GM19452 (cell line): ENCODE results near the gene P2RX7.
A peak's percentile ranks its signal among the peaks of the same experiment; 100 is the strongest.
"Not testable (repeated sequence)": the region's sequence is repeated elsewhere in the genome, so short reads cannot be mapped to it uniquely, and the experiment has no call there.

Experiments used
- ATAC-seq: cut with Tn5 transposase; IDR thresholded peaks from one replicate; pipeline ENCODE4 v1.9.1; 2021; ENCODE audit not compliant: unreplicated experiment

The P2RX7 gene

GRCh38 chr12:121202407-121203355 lies 70.0 kb downstream of the P2RX7 start:
- no peak for ATAC-seq

DNA sequence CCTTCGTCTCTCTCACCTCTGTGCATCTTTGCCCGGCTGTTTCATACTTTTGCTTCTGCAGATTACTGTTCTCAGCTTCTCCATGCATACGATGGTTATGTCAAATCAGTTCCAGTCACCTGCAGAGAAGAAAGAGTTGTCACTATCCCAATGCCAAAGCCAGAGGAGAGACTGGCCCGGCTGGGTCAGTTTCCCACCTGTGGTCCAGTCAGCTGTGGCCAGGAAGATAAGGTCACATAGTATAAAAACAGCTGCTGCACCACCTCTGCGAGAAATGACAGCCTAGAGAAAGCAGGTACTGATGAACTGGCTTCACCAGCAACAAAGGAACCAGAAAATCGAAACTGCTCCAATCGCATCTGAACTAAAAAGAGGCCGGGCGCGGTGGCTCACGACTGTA lies 70.8 kb downstream of the P2RX7 start:
- ATAC-seq: no peak

DNA sequence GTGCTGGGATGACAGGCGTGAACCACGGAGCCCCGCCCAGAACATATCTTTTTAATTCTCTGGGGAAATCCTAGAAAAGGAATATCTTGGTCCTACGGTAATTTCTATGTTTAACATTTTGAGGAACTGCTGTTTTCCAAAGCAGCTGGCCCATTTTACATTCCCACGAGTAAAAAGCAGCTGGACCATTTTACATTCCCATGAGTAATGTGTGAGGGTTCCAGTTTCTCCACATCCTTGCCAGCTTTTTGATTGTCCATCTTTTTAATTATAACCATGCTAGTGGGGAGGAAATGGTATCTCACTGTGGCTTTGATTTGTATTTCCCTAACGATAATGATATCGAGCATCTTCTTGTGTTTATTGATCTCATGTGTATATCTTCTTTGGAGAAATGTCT lies 72.8 kb downstream of the P2RX7 start:
- no peak for ATAC-seq

DNA sequence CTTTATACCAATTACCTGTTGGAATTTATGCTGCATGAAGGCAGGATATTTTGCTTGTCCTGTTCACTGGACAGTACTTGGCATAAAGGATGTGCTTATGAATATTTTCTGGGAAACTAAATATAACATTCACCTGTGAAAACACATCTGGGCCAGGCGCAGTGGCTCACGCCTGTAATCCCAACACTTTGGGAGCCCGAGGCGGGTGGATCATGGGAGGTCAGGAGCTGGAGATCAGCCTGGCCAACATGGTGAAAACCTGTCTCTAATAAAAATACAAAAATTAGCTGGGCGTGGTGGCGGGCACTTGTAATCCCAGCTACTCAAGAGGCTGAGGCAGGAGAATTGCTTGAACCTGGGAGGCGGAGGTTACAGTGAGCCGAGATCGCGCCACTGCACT lies 75.9 kb downstream of the P2RX7 start:
- ATAC-seq: not testable (repeated sequence)

- no peak for ATAC-seq
Measured at GRCh38 chr12:121209221-121209620, 76.5 kb downstream of the P2RX7 start.

DNA sequence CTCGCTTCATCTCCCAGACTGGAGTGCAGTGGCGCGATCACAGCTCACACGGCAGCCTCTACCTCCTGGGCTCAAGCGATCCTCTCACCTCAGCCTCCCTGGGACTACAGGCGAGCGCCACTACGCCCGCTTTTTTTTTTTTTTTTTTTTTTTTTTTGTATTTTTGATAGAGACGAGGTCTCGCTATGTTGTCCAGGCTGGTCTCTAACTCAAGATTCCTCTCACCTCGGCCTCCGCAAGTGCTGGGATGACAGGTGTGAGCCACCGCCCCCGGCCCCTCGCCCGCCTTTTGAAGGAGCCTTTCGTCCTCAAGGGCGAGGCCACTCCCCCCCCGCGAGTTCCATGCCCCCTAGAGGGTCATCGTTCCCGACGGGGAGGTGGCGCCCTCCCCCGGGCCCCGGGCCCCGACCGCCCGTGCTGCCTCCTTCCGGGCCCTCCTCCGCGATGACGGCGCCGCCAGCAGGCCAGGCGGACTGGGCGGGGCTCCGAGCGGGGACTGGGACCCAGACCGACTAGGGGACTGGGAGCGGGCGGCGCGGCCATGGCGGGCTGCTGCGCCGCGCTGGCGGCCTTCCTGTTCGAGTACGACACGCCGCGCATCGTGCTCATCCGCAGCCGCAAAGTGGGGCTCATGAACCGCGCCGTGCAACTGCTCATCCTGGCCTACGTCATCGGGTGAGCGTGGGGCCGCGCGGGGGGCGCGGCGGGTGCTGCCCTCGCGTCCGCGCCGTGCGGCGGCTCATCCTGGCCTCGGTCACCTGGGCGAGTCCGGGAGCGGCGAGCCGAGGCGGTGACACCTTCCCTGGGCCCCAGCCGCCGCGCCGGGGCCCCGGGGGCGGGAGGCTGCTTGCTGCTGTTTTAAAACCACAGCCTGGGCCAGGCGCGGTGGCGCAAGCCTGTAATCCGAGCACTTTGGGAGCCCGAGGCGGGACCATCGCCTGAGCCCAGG lies 77.2 kb downstream of the P2RX7 start, which contains the start of gene P2RX4:
TSS of gene P2RX4 (plus strand) at position 506 of the 949 bp plus-strand sequence. CDS start at position 542, 36 bp downstream.
- ATAC-seq: peak; percentile 89

GRCh38 chr12:121212875-121213274 lies 80.2 kb downstream of the P2RX7 start:
- ATAC-seq: no peak

DNA sequence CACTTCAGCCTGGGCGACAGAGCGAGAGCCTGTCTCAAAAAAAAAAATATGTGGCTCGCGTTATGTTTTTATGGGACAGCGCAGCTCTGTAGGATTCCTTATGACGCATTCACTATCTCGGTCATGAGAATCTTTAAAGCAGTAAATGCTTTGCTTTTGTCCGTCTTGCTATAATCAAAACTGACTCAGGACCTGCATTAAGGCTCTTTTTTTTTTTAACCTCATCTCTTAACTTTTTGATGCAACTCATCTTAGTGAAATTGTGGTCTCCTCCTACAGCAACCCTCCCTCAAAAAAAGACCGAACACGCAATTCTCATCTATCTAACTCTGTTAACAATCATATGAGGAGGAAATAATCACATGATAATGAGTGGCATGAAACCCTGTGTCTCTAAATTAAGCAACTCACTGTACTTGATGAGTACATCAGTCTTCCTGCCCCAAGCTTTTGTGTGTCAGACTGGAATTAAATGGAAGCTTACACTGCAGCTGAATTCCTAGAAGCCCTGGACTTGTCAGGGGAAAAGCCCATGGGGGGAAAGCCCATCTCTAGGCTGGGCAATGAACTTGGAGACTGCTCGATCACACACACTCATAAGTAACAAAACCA lies 81.6 kb downstream of the P2RX7 start:
- ATAC-seq: no peak

DNA sequence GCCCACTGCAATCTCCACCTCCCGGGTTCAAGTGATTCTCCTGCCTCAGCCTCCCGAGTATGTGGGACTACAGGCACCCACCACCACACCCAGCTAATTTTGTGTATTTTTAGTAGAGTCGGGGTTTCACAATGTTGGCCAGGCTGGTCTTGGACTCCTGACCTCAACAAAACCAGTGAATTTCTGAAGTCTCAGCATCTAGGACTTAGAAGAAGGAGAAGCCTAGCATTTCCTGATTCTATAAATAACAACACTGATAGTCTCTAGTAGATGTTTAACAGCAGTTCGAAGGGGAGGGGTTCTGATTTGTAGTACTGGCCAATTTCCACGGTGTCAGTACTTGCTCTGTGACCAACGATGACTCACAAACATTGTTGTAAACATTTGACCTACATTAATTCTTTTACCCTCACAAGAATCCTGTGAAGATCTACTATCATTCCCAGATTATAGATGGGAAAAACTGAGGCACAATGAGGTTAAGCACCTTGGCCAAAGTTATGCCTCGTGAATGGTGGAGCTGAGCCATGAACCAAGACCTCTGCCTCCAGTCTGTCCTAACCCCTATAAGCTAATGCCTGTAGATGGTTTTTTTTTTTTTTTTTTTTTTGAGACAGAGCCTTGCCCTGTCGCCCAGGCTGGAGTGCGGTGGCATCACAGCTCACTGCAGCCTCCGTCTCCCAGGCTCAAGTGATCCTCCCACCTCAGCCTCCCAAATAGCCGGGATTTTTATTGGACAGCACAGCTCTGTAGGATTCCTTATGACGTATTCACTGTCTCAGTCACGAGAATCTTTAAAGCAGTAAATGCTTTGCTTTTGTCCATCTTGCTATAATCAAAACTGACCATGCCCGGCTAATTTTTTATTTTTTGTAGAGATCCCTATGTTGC lies 82.4 kb downstream of the P2RX7 start:
- ATAC-seq: no peak

DNA sequence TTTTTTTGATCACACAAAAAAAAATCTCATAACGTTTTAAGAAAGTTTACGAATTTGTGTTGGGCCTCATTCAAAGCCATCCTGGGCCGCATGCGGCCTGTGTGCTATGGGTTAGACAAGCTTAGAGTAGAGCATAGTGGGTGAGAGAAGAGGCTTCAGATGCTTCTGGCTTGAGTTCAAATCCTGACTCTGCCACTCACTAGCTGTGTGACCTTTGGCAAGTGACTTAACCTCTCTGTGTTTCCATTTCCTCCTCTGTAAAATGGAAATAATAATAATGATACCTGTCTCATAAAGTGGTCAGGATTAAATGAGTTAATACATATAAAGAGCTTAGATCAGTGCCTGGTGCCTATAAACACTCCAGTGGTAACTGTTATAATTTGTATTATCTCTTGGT lies 83.4 kb downstream of the P2RX7 start:
- ATAC-seq: no peak

DNA sequence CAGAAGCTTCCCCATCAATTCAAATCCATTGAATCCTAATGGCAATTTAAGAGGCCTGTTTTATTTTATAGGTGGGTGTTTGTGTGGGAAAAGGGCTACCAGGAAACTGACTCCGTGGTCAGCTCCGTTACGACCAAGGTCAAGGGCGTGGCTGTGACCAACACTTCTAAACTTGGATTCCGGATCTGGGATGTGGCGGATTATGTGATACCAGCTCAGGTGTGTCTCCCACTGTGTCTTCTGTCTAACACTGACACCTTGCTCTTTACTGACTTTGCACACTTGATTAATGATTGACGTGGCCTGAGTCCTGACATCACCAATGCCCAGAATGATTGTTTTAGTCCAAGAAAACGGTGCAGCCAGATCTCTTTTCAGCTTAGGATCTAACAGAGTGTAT lies 84.4 kb downstream of the P2RX7 start:
- no peak for ATAC-seq

DNA sequence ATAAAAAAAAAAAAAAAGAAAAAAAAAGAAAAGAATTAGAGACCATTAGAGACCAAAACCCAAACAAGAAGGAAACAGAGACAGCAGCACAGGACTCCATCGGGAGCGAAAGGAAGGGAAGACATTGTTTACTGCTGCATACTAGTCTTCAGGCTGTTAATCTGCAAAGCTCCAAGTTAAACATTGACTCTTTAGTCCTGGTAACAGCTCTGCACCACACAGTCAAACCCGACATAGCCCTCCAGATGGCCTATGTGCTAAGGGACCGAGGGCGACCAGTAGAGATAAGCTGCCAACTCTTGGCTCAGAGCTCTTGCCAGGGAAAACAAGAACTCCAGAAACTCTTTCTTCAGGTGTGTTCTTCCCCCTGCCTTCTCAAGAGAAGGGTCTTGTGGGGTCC lies 85.1 kb downstream of the P2RX7 start:
- no peak for ATAC-seq

DNA sequence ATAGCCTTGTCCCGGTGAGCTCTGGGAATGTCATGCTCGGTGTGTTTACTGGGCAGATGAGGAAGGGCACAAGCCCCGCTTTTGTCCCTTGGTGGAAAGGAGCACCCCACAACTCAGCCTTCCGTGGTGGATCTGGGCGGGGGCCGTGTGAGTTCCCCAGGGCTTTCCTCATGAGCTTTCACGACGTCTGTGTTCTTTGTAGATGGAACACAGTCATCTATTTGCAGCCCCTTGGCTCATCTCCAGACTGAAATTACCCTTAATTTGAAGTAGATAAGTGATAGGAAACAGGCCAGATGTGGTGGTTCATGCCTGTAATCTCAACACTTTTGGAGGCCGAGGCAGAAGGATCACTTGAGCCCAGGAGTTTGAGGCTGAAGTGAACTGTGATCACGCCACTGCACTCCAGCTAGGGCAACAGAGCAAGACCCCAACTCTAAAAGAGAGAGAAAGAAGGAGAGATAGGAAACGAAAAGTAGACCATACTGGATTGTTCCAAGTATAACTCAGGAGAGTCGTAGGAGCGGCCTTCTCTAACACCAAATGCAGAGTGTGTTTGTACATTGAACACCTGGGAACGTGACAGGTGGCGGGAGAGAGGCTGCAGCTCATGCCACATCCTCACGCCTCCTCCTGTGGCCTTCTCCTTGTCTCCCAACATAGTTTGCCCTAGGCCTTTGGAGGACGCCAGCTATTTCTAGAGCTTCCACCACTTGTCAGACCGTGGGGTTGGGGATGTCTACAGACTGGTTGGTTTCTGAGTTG lies 86.1 kb downstream of the P2RX7 start:
- no peak for ATAC-seq

DNA sequence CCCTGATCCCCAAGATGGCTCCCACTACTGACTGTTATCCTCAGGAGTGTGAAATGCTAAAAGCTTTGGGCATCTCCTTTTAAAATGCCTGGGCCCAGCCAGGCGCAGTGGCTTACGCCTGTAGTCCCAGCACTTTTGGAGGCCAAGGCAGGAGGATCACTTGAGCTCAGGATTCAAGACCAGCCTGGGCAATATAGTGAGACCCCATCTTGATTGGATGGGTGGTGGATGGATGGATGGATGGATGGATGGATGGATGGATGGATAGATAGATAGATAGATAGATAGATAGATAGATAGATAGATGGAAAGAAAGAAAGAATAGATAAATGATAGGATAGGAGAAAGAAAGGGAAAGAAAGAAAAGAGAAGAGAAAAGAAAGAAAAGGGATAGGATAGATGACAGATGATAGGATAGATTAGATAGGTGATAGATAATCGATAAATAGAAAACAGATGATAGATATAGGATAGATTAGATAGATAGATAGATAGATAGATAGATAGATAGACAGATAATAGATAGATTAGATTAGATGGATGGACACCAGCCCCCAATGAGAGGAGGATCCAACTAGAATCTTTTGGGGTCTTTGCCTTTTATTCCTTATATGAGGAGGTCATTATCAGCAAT lies 86.8 kb downstream of the P2RX7 start:
- no peak for ATAC-seq

GRCh38 chr12:121222847-121223246 lies 90.2 kb downstream of the P2RX7 start:
- ATAC-seq: no peak

DNA sequence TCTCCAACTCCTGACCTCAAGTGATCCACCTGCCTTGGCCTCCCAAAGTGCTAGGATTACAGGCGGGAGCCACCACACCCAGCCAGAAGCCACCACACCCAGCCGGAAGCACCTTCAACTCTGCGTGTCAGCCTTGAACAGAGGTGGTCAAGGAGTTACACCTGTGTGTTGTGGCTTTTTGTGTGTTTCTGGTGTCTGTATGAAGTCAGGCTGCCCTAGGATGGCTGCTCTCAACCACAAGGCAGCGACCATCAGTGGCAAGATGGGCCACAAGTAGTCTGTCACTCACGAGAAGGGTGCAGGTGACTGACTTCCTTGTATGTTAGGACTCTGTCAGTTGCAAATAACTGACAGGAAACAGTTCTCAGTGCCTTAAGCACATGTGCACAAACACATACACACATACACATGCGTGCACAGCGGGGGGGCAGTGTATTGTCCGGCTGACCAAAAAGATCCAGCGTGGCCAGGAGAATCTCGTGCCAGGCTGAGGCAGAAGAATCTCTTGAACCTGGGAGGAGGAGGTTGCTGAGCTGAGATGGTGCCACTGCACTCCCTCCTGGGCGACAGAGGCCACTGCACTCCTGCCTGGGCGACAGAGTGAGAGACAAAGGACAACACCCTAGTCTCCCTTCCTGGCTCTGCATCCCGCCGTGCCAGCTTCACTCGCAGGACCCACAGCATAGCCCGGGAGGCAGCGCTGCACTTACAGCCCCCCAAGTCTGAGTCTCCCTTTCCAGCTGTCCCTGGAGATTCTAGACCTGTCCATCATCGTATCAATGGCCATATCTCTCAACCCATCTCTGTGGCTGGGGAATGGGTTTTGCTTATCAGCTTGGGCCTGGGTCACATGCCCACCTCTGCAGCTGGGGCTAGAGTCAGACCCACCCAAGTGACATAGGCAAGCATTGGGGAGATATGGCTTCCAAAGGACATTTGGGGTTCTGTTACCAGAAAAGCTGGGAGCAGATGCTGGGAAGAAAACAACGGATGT lies 90.9 kb downstream of the P2RX7 start:
- no peak for ATAC-seq

GRCh38 chr12:121224591-121224990 lies 91.9 kb downstream of the P2RX7 start:
- ATAC-seq: no peak

DNA sequence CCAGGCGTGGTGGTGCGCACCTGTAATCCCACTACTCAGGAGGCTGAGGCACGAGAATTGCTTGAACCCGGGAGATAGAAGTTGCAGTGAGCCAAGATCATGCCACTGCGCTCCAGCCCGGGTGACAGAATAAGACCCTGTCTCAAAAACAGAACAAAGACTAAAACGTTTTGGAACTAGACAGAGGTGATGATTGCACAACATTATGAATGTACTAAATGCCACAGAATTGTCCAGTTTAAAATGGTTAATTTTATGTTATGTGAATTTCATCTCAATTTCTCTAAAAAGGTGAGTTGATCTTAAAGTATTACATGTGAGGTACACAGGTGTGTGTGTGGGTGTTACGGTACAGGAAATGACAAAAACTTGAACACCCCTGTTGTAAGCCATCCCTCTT lies 93.7 kb downstream of the P2RX7 start:
- ATAC-seq: no peak
